IMR-90 (cell line): ENCODE results near the gene PRRC2B.

ENCODE experiments used
- MXI1 ChIP-seq: IDR thresholded peaks from 2 replicates; pipeline ENCODE4 v1.6.1; 2012; ENCODE audit warnings: low read depth, mild to moderate bottlenecking, low read length, moderate library complexity, borderline replicate concordance
- POLR2A ChIP-seq: IDR thresholded peaks from 2 replicates; pipeline ENCODE4 v1.6.1; 2012; ENCODE audit warnings: mild to moderate bottlenecking, low read depth, low read length
- RCOR1 ChIP-seq: IDR thresholded peaks from 2 replicates; pipeline ENCODE4 v1.6.1; 2012; ENCODE audit warnings: mild to moderate bottlenecking, low read length, improper control_type of control experiment; ENCODE audit not compliant: insufficient replicate concordance
- TF ChIP-seq, protein P1 (sequence below): conservative IDR thresholded peaks from 2 replicates; pipeline ENCODE4 v1.5.1; 2012; ENCODE audit warnings: mild to moderate bottlenecking, low read depth, low read length, improper control_type of control experiment
- TF ChIP-seq, protein P2 (sequence below): fragments of 150-350 bp; IDR thresholded peaks from 2 replicates; pipeline ENCODE4 v1.6.1; 2017; ENCODE audit warnings: mild to moderate bottlenecking, antibody characterized with exemption, low read length, low read depth

DNA sequence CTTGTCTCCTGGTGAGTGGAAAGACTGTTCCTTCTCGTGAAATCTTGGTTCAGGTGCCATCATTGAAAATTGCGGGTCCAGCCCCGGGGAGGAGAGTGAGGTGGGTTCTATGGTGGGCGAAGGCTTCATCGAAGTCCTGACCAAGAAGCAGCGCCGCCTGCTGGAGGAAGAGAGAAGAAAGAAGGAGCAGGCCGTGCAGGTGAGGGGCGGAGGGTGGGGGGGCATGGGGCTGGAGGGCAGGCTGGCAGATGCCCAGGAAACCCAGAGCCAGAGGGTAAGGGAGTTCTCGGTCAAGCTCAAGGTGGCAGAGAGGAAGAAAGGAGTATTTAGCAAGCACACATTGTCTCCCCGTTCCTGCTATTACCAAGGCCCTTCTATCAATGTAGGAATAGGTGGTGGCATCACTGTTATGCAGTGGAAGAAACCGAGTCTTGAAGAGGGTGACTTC lies 84.6 kb downstream of the PRRC2B start:
- no peak for TF ChIP-seq POLR2A
- TF ChIP-seq, protein P1, sequence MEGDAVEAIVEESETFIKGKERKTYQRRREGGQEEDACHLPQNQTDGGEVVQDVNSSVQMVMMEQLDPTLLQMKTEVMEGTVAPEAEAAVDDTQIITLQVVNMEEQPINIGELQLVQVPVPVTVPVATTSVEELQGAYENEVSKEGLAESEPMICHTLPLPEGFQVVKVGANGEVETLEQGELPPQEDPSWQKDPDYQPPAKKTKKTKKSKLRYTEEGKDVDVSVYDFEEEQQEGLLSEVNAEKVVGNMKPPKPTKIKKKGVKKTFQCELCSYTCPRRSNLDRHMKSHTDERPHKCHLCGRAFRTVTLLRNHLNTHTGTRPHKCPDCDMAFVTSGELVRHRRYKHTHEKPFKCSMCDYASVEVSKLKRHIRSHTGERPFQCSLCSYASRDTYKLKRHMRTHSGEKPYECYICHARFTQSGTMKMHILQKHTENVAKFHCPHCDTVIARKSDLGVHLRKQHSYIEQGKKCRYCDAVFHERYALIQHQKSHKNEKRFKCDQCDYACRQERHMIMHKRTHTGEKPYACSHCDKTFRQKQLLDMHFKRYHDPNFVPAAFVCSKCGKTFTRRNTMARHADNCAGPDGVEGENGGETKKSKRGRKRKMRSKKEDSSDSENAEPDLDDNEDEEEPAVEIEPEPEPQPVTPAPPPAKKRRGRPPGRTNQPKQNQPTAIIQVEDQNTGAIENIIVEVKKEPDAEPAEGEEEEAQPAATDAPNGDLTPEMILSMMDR = peak; percentile 40
- no peak for TF ChIP-seq MXI1
- no peak for TF ChIP-seq RCOR1
- TF ChIP-seq, protein P2, sequence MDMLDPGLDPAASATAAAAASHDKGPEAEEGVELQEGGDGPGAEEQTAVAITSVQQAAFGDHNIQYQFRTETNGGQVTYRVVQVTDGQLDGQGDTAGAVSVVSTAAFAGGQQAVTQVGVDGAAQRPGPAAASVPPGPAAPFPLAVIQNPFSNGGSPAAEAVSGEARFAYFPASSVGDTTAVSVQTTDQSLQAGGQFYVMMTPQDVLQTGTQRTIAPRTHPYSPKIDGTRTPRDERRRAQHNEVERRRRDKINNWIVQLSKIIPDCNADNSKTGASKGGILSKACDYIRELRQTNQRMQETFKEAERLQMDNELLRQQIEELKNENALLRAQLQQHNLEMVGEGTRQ = no peak
